Measurements from ENCODE around the gene SLX9.

- no peak for TF ChIP-seq ZFX (IDR thresholded peaks at IDR 0.05)
- TF ChIP-seq CTCF (conservative IDR thresholded peaks at IDR 0.05): no peak
Observed at GRCh38 chr21:44927587-44928461, 12.0 kb upstream of the SLX9 start.

Measured in C4-2B (cell line).